Smooth muscle cell (in vitro differentiated cells): ENCODE results near the gene NRCAM. TPM values are rescaled to one million over a fixed set of nuclear protein-coding genes. Genes with fewer than 3 reads are reported as not detected.

ENCODE experiments used
- DNase-seq: peaks from one replicate; lab custom pipeline; 2025; ENCODE audit not compliant: unreplicated experiment; lab: John Stamatoyannopoulos, UW
- H2AFZ ChIP-seq: fragments of 200-600 bp; sonication (generic); 2 replicates; pipeline ENCODE4 v1.6.0; 2016; ENCODE audit warnings: antibody characterized with exemption, low read depth, mild to moderate bottlenecking
- H3F3A ChIP-seq: fragments of 200-600 bp; sonication (generic); 2 replicates; pipeline ENCODE4 v1.6.0; 2017; ENCODE audit warnings: antibody characterized with exemption, low read depth
- H3K27ac ChIP-seq: fragments of 200-600 bp; sonication (generic); 2 replicates; pipeline ENCODE4 v1.5.1; 2016; ENCODE audit warnings: low read depth, mild to moderate bottlenecking
- H3K27me3 ChIP-seq: fragments of 200-600 bp; sonication (generic); 2 replicates; pipeline ENCODE4 v1.6.1; 2016; ENCODE audit warnings: low read depth, mild to moderate bottlenecking
- H3K36me3 ChIP-seq: fragments of 200-600 bp; sonication (generic); 2 replicates; pipeline ENCODE4 v1.5.1; 2016; ENCODE audit warnings: low read depth
- H3K4me1 ChIP-seq: fragments of 200-600 bp; sonication (generic); 2 replicates; pipeline ENCODE4 v1.5.1; 2016; ENCODE audit warnings: low read depth
- H3K4me2 ChIP-seq: fragments of 200-600 bp; sonication (generic); 2 replicates; pipeline ENCODE4 v1.6.0; 2016; ENCODE audit warnings: mild to moderate bottlenecking
- H3K4me3 ChIP-seq: fragments of 200-600 bp; sonication (generic); 2 replicates; pipeline ENCODE4 v1.5.1; 2016; ENCODE audit warnings: mild to moderate bottlenecking
- H3K79me2 ChIP-seq: fragments of 200-600 bp; sonication (generic); 2 replicates; pipeline ENCODE4 v1.6.0; 2016; ENCODE audit warnings: low read depth, mild to moderate bottlenecking
- H3K9ac ChIP-seq: fragments of 200-600 bp; sonication (generic); 2 replicates; pipeline ENCODE4 v1.6.0; 2016; ENCODE audit warnings: low read depth
- H3K9me3 ChIP-seq: fragments of 200-600 bp; sonication (generic); replicated peaks from 2 replicates; pipeline ENCODE4 v1.5.1; 2016; ENCODE audit warnings: low read depth
- H4K20me1 ChIP-seq: fragments of 200-600 bp; sonication (generic); 2 replicates; pipeline ENCODE4 v1.6.0; 2016; ENCODE audit warnings: low read depth
- WGBS: methylation state at CpG from one replicate; pipeline ENCODE4 v1.1.7; 2016; ENCODE audit warnings: low lambda C conversion rate; 5-methylcytosine and 5-hydroxymethylcytosine counted together
- polyA plus RNA-seq: library from polyadenylated mRNA; unstranded; fragments of >200 nt; fragmentation: Nextera tagmentation; extraction: Ambion mirVana; gene quantifications from 2 replicates; pipeline ENCODE4 v1.2.1, GENCODE V29; 2016
- total RNA-seq: library from RNA; depleted of rRNA; stranded (reverse); fragments of >200 nt; gene quantifications from 2 replicates; pipeline ENCODE4 v1.2.3, GENCODE V29; 2014
- TF ChIP-seq, protein P1 (sequence below): fragments of 200-600 bp; sonication (generic); IDR thresholded peaks from 2 replicates; pipeline ENCODE4 v1.5.1; 2017; ENCODE audit warnings: borderline replicate concordance, mild to moderate bottlenecking, antibody characterized with exemption; ENCODE audit not compliant: insufficient read depth, poor library complexity, severe bottlenecking

The NRCAM gene
- total and polyA plus RNA-seq, 2 experiments from 2014 or later, result 0.49 TPM; not detected in 1

DNA sequence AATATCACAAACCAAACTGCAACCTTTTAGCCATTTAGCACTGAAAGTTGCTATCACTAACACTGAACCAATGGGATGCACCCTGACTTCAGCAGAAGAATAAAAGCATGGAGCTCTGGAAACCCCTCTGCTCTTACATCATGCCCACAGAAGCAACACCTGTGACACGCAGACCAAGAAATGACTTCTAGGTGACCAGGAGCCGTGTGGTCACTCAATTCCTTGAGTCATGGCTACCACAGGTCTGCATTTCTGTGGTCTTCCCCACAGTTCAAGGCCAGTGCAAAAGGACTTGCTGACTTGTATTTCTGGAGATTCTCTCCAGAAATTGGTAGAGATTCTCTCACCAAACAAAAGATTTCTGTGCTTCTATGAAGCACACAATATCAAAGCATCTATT, 38.3 kb downstream of the NRCAM start:
- no peak overlapping the region for H3K4me3 ChIP-seq
- 48% methylated on average over 2 of the region's 2 CpGs for WGBS
- H3K36me3 ChIP-seq, result no peaks in the 10 kb centered on the region
- H3K79me2 ChIP-seq, result no peaks in the 10 kb centered on the region
- H3K9ac ChIP-seq, result no peak overlapping the region
- H3K9me3 ChIP-seq, result no peaks in the 10 kb centered on the region
- DNase-seq, result no peak
- H3K4me2 ChIP-seq, result no peak overlapping the region
- H3K4me1 ChIP-seq, result peaks cover 11% of the 10 kb centered on the region
- TF ChIP-seq, protein P1, sequence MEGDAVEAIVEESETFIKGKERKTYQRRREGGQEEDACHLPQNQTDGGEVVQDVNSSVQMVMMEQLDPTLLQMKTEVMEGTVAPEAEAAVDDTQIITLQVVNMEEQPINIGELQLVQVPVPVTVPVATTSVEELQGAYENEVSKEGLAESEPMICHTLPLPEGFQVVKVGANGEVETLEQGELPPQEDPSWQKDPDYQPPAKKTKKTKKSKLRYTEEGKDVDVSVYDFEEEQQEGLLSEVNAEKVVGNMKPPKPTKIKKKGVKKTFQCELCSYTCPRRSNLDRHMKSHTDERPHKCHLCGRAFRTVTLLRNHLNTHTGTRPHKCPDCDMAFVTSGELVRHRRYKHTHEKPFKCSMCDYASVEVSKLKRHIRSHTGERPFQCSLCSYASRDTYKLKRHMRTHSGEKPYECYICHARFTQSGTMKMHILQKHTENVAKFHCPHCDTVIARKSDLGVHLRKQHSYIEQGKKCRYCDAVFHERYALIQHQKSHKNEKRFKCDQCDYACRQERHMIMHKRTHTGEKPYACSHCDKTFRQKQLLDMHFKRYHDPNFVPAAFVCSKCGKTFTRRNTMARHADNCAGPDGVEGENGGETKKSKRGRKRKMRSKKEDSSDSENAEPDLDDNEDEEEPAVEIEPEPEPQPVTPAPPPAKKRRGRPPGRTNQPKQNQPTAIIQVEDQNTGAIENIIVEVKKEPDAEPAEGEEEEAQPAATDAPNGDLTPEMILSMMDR, result no peak
- H3K27ac ChIP-seq, result no peak overlapping the region
- H3F3A ChIP-seq, result no peaks in the 10 kb centered on the region
- no peaks in the 10 kb centered on the region for H4K20me1 ChIP-seq
- H3K27me3 ChIP-seq, result no peaks in the 10 kb centered on the region
- H2AFZ ChIP-seq, result no peak overlapping the region

DNA sequence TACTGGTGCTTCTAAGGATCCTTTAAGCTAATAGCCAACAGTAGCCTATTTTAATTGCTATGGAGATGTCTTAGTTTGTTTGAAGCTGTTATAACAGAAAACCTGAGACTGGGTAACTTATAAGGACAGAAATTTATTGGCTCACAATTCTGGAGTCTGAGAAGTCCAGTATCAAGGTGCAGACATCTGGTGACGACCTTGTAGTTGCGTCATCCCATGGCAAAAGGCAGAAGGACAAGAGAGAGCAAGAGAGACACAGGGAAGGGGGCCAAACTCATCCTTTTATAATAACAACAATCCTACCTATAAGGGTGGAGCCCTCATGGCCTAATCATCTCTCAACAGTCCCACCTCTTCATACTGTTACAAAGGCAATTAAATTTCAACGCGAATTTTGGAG, 39.1 kb downstream of the NRCAM start:
- Histone ChIP-seq H4K20me1 (no peaks in the 10 kb centered on the region), H3K4me3 (no peak overlapping the region), H3K9ac (peak overlapping the region; percentile 1), H3K79me2 (no peaks in the 10 kb centered on the region), H3K4me1 (peaks cover 11% of the 10 kb centered on the region), H3F3A (no peaks in the 10 kb centered on the region), H2AFZ (no peak overlapping the region), H3K27me3 (no peaks in the 10 kb centered on the region), H3K9me3 (no peaks in the 10 kb centered on the region), H3K27ac (no peak overlapping the region), H3K36me3 (no peaks in the 10 kb centered on the region), H3K4me2 (no peak overlapping the region)
- TF ChIP-seq, protein P1, result no peak
- DNase-seq, result no peak
- 95% methylated on average over 4 of the region's 4 CpGs for WGBS

DNA sequence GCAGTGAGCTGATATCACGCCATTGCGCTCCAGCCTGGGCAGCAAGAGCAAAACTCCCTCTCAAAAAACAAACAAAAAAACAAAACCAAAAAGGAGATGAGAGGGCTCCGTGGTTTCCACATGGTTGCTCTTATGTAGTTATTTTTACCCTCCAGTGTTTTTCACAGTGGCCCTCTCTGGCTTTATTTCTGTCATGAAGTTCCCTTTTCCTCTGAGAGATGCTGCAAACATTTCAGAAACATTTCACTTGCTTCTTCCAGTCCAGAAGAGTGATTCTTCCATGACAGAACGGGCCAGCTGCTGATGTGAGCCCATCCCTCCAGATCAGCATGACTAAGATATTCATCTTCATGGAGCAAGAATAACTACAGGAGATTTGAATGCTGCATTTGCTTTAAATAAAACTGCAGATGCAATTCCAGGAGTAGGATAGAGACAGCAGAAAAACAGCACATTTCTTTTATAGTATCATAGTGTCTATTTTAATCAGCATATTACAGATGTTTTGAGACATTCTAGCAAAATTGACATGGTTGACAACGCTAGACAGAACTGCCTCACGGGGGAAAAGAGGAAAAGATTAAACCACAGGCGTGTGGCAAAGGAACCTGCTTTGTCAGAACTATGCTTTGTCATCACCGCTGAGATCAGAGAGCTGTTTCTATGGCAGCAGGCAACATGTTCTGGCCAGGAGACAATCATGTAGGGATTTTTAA, 40.3 kb downstream of the NRCAM start:
- no peak overlapping the region for H3K9ac ChIP-seq
- no peaks in the 10 kb centered on the region for H3K36me3 ChIP-seq
- H3K27me3 ChIP-seq, result no peaks in the 10 kb centered on the region
- H3K79me2 ChIP-seq, result no peaks in the 10 kb centered on the region
- no peaks in the 10 kb centered on the region for H3K9me3 ChIP-seq
- H3F3A ChIP-seq, result no peaks in the 10 kb centered on the region
- H3K4me3 ChIP-seq, result no peak overlapping the region
- H3K27ac ChIP-seq, result peak overlapping the region; percentile 30
- TF ChIP-seq, protein P1, result no peak
- H3K4me1 ChIP-seq, result peaks cover 11% of the 10 kb centered on the region
- WGBS, result 69% methylated on average over 8 of the region's 8 CpGs
- H3K4me2 ChIP-seq, result no peak overlapping the region
- no peak for DNase-seq
- no peaks in the 10 kb centered on the region for H4K20me1 ChIP-seq
- H2AFZ ChIP-seq, result no peak overlapping the region

DNA sequence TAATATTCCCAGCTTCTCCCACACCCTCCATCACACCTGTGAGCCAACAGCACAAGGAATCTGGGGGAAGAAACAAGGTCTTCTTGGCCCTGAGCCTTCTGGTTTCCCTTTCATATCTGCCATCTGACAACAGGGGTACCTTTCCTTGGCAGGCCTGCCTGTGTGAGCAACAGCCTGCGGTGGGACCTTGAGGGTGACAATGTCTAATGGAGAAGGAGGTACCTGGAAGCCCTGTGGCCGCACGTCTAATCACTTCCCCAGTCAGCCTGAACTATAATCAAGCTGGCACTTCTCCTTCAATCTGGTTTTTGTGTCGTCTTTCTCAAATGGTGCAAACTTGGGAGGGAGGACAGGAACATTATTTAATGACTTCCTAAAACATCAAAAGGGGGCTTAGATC, 41.2 kb downstream of the NRCAM start:
- no peaks in the 10 kb centered on the region for H3F3A ChIP-seq
- H3K79me2 ChIP-seq, result no peaks in the 10 kb centered on the region
- H3K36me3 ChIP-seq, result no peaks in the 10 kb centered on the region
- DNase-seq, result no peak
- no peaks in the 10 kb centered on the region for H4K20me1 ChIP-seq
- H3K9me3 ChIP-seq, result no peaks in the 10 kb centered on the region
- no peaks in the 10 kb centered on the region for H3K27me3 ChIP-seq
- H3K9ac ChIP-seq, result no peak overlapping the region
- TF ChIP-seq, protein P1, result no peak
- H3K4me3 ChIP-seq, result no peak overlapping the region
- H2AFZ ChIP-seq, result no peak overlapping the region
- H3K4me2 ChIP-seq, result no peak overlapping the region
- H3K4me1 ChIP-seq, result peaks cover 11% of the 10 kb centered on the region
- 93% methylated on average over 4 of the region's 4 CpGs for WGBS
- H3K27ac ChIP-seq, result no peak overlapping the region
